ENCODE measurements around the gene RPL19. TPM values are rescaled to one million over a fixed set of nuclear protein-coding genes. Genes with fewer than 3 reads are reported as not detected.
A peak's percentile ranks its signal among the peaks of the same experiment; 100 is the strongest.

The RPL19 gene
- total RNA-seq, 1 donor = 1,210 TPM

DNA sequence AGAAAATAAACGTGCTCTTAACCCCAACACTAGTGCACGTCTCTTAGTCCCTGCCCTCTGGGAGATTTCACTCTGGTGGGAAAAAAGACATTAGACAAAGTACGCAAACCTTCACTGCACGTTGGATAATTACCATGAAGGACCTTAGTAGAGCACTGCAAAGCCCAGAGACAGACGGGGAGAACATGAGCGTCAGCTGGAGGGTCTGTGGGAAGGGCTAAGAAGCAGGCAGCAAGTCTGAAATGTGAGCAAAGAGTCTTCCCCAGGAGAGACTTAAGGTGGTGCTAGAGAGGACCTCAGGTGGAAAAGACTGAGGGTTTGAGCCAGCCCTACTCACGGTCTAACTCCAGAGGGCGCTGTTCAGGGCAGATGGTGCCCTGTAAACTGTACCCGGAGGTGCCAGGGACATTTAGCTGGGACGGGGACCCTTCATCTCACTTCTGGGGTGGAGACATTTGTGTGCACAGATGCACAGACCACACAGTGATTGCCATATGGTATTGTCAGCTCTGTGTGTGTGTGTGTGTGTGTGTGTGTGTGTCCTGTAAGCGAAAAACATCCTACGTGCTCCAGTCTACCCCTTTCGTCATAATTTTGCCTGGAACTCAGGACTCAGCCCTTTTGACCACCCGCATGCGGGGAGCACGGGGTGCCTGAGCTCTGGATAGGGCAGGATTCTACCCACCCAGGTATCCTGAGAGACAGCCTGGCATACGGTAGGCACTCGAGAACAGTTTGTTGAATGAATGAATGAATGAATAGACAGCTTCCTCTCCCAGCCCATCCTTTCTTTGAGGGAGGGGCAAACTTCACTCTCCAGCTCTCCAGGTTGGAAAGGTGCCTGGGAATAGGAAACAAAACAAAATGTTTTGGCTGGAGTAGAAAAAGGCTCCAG, 35.7 kb downstream of the RPL19 start:
- H3K4me3 ChIP-seq (ENCODE audit: low read depth, low read length) = no peak overlapping the region
- peak; percentile 58 for DNase-seq (ENCODE audit: low read depth)
- TF ChIP-seq, protein P1, sequence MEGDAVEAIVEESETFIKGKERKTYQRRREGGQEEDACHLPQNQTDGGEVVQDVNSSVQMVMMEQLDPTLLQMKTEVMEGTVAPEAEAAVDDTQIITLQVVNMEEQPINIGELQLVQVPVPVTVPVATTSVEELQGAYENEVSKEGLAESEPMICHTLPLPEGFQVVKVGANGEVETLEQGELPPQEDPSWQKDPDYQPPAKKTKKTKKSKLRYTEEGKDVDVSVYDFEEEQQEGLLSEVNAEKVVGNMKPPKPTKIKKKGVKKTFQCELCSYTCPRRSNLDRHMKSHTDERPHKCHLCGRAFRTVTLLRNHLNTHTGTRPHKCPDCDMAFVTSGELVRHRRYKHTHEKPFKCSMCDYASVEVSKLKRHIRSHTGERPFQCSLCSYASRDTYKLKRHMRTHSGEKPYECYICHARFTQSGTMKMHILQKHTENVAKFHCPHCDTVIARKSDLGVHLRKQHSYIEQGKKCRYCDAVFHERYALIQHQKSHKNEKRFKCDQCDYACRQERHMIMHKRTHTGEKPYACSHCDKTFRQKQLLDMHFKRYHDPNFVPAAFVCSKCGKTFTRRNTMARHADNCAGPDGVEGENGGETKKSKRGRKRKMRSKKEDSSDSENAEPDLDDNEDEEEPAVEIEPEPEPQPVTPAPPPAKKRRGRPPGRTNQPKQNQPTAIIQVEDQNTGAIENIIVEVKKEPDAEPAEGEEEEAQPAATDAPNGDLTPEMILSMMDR (IDR thresholded peaks at IDR 0.05; ENCODE audit: insufficient read depth, low read depth, low read length) = peak; percentile 81

DNA sequence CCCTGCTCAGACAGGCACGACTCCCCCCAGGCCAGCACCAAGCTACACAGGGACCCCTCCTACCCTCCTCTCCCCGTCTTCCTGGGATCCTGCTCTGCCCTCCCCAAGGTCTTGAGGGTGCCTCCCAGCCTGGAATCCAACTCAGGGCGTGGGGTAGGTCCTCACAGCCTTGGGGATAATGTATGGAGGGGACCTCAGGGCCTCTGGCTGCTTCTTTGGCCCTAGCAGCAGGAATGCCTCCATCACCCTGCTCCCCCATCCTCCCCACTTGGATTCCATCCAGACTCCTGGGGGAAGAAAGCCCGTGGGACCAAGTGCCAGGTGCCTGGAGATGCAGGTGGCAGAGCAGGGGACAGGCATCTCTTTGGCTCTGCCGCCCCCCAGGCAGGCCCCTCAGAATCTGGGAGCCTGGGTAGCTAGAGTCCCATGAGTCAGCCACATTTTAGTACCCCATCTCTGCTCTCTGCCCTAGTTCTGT, 36.4 kb downstream of the RPL19 start:
- H3K4me3 ChIP-seq (ENCODE audit: low read depth, low read length) = no peak overlapping the region
- no peak for DNase-seq (ENCODE audit: low read depth)
- TF ChIP-seq, protein P1 (IDR thresholded peaks at IDR 0.05; ENCODE audit: insufficient read depth, low read depth, low read length) = no peak

DNA sequence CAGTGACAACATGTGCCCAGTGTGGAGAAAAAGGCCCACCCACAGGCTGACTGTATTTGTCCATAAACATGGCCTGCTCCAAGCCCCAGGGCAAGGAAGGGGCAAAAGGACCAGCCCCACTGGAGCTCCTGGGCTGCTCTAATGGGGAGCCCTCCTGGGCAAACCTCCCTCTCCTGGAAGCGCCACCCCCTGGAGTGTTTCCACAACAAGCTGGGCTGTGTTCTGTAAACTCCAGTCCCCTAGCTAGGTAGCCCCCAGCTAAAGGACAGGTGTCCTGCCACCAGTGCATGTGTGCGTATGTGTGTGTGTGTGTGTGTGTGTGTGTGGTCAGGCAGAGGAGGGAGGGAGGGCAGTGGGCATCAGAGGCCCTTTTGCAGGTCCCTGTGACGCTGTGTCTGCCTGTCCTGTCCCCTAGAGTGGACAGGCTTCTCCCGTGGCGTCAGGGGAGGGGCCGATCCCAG, 36.9 kb downstream of the RPL19 start:
- TF ChIP-seq, protein P1 (IDR thresholded peaks at IDR 0.05; ENCODE audit: insufficient read depth, low read depth, low read length) = no peak
- DNase-seq (ENCODE audit: low read depth) = no peak
- no peak overlapping the region for H3K4me3 ChIP-seq (ENCODE audit: low read depth, low read length)

DNA sequence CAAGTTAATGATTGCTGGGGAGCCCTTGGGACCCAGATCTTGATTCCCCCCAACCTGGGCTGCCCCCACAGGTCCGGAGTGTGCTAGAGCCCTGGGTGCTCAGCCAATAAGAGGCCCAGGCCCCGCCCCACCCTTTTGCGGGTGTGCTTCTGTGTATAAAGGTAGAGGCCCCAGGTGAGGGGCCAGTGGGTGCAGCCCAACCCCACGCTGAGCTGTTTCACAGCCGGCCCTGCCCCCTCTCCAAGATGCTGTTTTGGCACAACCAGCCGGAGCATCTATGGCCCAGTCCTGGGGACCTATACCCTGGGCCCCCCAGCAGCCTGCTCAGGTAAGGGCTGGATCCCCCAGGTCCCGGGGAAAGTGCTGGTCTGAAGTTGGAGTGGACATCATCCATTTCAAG, 37.5 kb downstream of the RPL19 start:
- TF ChIP-seq, protein P1 (IDR thresholded peaks at IDR 0.05; ENCODE audit: insufficient read depth, low read depth, low read length) = no peak
- H3K4me3 ChIP-seq (ENCODE audit: low read depth, low read length) = no peak overlapping the region
- no peak for DNase-seq (ENCODE audit: low read depth)

DNA sequence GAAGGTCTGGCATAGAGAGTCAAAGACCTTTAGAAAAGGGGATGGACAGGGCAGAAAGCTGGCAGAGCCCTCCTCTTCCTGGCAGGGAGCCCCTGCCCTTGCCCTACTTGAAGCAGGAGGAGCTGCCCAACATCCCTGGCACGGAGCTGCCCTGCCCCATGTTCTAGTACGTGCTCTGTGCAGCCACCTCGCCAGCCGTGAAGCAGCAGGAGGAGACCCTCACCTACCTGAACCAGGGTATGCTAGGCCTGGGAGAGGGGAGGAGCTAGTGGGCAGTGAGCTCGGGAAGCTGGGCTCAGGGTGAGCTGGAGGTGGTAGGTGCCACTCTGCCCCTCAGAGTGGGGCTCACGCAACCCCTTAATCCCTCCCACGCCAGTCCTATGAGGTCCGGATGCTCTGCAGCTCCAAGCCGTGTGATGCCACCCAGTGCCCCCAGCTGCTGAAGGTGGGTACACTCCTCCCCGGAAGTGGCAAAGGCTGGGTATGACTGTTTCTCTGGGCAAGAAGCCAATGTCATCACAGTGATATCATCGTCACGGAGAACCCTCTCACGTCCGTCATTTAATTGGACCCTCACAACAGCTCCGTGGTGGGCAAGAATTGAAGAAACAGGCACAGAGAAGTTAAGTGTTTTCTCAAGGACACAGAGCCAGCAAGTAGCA, 38.4 kb downstream of the RPL19 start:
- DNase-seq (ENCODE audit: low read depth) = no peak
- TF ChIP-seq, protein P1 (IDR thresholded peaks at IDR 0.05; ENCODE audit: insufficient read depth, low read depth, low read length) = no peak
- H3K4me3 ChIP-seq (ENCODE audit: low read depth, low read length) = no peak overlapping the region

DNA sequence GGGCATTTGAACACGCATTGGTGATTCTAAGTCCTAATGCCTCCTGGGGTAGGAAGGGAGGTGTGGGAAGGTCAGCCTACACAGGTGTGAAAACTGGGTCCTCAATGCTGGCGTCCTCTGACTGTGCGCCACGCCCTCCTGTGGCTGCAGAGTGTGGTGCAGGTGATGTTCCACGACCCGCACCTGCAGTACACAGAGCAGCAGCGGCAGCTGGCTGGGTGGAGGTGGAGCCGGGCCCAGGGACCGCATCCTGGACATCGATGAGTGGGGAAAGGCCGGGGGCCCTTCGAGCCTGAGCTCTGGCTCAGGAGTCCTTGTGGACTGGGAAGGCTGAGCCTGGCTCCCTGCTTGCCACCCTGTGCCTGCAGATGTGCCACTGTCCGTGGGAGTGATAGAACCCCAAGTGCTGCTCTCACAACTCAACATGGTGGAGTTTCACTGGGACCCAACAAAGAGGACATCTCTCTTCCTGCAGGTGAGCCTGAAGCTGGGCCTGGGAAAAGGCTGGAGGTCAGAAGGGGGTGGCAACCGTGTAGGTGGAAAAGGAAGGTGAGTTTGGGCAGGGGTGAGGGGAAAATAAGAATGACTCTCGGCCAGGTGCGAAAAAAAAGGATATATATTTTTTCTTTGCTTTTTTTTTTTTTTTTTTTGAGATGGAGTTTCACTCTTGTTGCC, 39.7 kb downstream of the RPL19 start:
- no peak for DNase-seq (ENCODE audit: low read depth)
- no peak overlapping the region for H3K4me3 ChIP-seq (ENCODE audit: low read depth, low read length)
- TF ChIP-seq, protein P1 (IDR thresholded peaks at IDR 0.05; ENCODE audit: insufficient read depth, low read depth, low read length) = peak; percentile 67
